GM23248 (cell line): ENCODE results near the gene C2orf49. TPM values are rescaled to one million over a fixed set of nuclear protein-coding genes. Genes with fewer than 3 reads are reported as not detected.

Experiments used
- DNase-seq: peaks from one replicate; pipeline ENCODE4 v3.0.0-alpha.2; 2015
- H2AFZ ChIP-seq: fragments of 200-600 bp; sonication (generic); 2 replicates; pipeline ENCODE4 v1.6.1; 2016; ENCODE audit warnings: antibody characterized with exemption
- H3F3A ChIP-seq: fragments of 200-600 bp; sonication (generic); 2 replicates; pipeline ENCODE4 v1.6.1; 2016; ENCODE audit warnings: mild to moderate bottlenecking, antibody characterized with exemption, mixed run types; ENCODE audit not compliant: insufficient read depth
- H3K27ac ChIP-seq: fragments of 200-600 bp; sonication (generic); 2 replicates; pipeline ENCODE4 v1.5.1; 2016; ENCODE audit warnings: mild to moderate bottlenecking
- H3K27me3 ChIP-seq: fragments of 200-600 bp; sonication (generic); replicated peaks from 2 replicates; pipeline ENCODE4 v1.6.1; 2016; ENCODE audit warnings: mild to moderate bottlenecking; ENCODE audit not compliant: insufficient read depth
- H3K36me3 ChIP-seq: fragments of 200-600 bp; sonication (generic); 2 replicates; pipeline ENCODE4 v1.6.1; 2016; ENCODE audit warnings: low read depth, mild to moderate bottlenecking
- H3K4me1 ChIP-seq: fragments of 200-600 bp; sonication (generic); 2 replicates; pipeline ENCODE4 v1.6.1; 2016; ENCODE audit warnings: mild to moderate bottlenecking; ENCODE audit not compliant: insufficient read depth
- H3K4me2 ChIP-seq: fragments of 200-600 bp; sonication (generic); one replicate; pipeline ENCODE4 v1.6.1; 2016; ENCODE audit warnings: mild to moderate bottlenecking; ENCODE audit not compliant: unreplicated experiment
- H3K4me3 ChIP-seq: fragments of 200-600 bp; sonication (generic); 2 replicates; pipeline ENCODE4 v1.5.1; 2016; ENCODE audit warnings: mild to moderate bottlenecking
- H3K79me2 ChIP-seq: fragments of 200-600 bp; sonication (generic); 2 replicates; pipeline ENCODE4 v1.6.1; 2016; ENCODE audit warnings: mild to moderate bottlenecking; ENCODE audit not compliant: insufficient read depth
- H3K9ac ChIP-seq: fragments of 200-600 bp; sonication (generic); 2 replicates; pipeline ENCODE4 v1.6.1; 2016; ENCODE audit warnings: mild to moderate bottlenecking
- H3K9me2 ChIP-seq: fragments of 200-600 bp; sonication (generic); 2 replicates; pipeline ENCODE4 v1.6.1; 2016; ENCODE audit warnings: mixed run types, mild to moderate bottlenecking, moderate library complexity; ENCODE audit not compliant: insufficient read depth
- H3K9me3 ChIP-seq: fragments of 200-600 bp; sonication (generic); one replicate; pipeline ENCODE4 v1.6.1; 2017; ENCODE audit warnings: low read depth
- H4K20me1 ChIP-seq: fragments of 200-600 bp; sonication (generic); 2 replicates; pipeline ENCODE4 v1.6.0; 2016; ENCODE audit not compliant: insufficient read depth
- EZH2 ChIP-seq: fragments of 200-600 bp; sonication (generic); IDR thresholded peaks from 2 replicates; pipeline ENCODE4 v1.6.1; 2018; ENCODE audit warnings: antibody characterized with exemption, mild to moderate bottlenecking; ENCODE audit not compliant: insufficient read depth, poor library complexity, severe bottlenecking
- EZH2phosphoT487 ChIP-seq: fragments of 200-600 bp; sonication (generic); IDR thresholded peaks from 2 replicates; pipeline ENCODE4 v1.6.1; 2018; ENCODE audit warnings: antibody characterized with exemption, moderate library complexity, mild to moderate bottlenecking, low read depth; ENCODE audit not compliant: insufficient read depth
- WGBS, 2 experiments: methylation state at CpG; one replicate each; pipeline ENCODE4 v1.1.6; 2015 to 2017; ENCODE audit warnings: low lambda C conversion rate in 2 of 2, low coverage in 1 of 2; ENCODE audit errors: missing lambda C conversion rate in 2 of 2; 5-methylcytosine and 5-hydroxymethylcytosine counted together
- in situ Hi-C: fragments of 300-500 bp; cut with MboI; formaldehyde crosslinking; loops from 2 replicates; pipeline ENCODE4 v1.15.0; 2020
- polyA plus RNA-seq: library from polyadenylated mRNA; unstranded; fragments of >200 nt; fragmentation: Nextera tagmentation; extraction: Ambion mirVana; gene quantifications from 2 replicates; pipeline ENCODE4 v1.2.1, GENCODE V29; 2016
- total RNA-seq: library from RNA; depleted of rRNA; stranded (reverse); fragments of >200 nt; shearing (Covaris generic); gene quantifications from 2 replicates; pipeline ENCODE4 v1.2.3, GENCODE V29; 2014

C2orf49 gene
- total and polyA plus RNA-seq, 2 experiments from 2014 or later, result 9.0 to 13.6 TPM

DNA sequence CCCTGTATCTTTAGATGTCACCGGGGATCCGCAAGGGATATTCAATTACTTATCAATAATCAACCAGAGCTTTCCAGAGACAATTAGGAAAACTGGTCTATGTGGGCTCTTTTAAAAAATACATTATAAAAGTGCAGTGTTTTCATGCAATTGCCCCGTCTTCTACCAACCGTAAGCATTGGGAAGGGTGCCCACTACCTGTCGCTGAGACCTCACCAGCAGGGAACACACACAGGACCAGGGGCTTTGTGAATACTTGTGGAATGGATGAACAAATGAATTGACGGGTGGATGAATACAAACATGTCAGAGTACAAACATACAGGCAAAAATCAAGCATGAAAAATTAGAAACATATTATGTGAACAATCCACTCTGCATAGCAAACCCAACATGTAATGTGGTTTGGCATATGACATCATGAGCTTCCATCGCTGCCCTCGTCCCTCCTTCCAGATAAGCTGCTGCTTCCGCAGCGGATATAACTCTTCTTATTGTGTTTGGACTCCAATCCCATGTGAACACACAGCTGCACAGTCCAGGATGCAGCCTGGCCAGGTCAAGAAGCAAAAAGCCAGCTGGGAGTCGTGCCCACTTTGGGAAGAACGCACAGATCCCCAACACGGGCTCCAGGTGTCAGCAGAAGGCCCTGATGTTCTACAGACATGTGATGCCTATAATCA lies 56.2 kb downstream of the C2orf49 start:
- Histone ChIP-seq H3F3A (peaks cover 89% of the 10 kb centered on the region), H2AFZ (no peak overlapping the region), H3K4me2 (peak overlapping the region; percentile 96), H4K20me1 (no peaks in the 10 kb centered on the region), H3K4me1 (peaks cover 79% of the 10 kb centered on the region), H3K9ac (peak overlapping the region; percentile 45), H3K27me3 (no peaks in the 10 kb centered on the region), H3K9me3 (no peaks in the 10 kb centered on the region), H3K36me3 (peaks cover 51% of the 10 kb centered on the region), H3K4me3 (peak overlapping the region; percentile 100), H3K79me2 (peaks cover 95% of the 10 kb centered on the region), H3K9me2 (no peaks in the 10 kb centered on the region), H3K27ac (peak overlapping the region; percentile 98)
- TF ChIP-seq EZH2 (no peak), EZH2phosphoT487 (no peak)
- peak; percentile 73 for DNase-seq
- in situ Hi-C loops, result no loop called here
- 58 to 61% methylated on average over 13 of the region's 13 CpGs for WGBS, 2 experiments

DNA sequence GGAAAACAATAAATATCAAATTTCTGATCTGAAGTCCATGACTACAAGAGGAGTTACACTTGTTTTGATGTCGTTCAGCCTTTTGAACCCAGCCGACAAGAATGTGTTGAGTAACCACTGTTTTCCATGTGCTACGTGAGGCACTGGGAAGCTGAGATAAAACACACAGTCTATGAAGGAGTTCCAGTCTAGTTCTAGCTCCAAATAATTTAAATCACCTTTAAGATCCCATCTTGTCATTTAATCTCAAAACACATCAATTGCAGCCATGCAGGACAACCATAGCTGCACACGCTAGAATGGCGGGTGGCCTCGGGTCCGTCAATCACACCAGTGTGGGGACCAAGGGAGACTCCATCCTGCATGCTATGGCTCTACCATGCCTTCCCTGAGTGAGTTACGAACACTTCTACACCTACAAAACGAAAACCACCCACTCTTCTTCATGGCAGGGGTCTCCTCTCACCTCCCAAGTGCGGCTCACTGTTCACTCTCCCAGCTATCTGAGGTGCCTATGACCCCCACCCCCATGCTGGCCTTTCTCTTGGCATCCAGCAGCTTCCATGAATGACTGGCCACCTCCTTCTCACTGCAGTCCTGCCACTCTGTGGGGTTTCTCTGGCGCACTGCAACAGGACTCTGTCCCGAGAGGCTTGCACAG lies 57.7 kb downstream of the C2orf49 start:
- DNase-seq, result peak; percentile 46
- H3K9me2 ChIP-seq, result no peaks in the 10 kb centered on the region
- 86 to 88% methylated on average over 12 of the region's 12 CpGs for WGBS, 2 experiments
- no peaks in the 10 kb centered on the region for H3K9me3 ChIP-seq
- H2AFZ ChIP-seq, result no peak overlapping the region
- no peaks in the 10 kb centered on the region for H3K27me3 ChIP-seq
- H3K27ac ChIP-seq, result peak overlapping the region; percentile 98
- peak overlapping the region; percentile 96 for H3K4me2 ChIP-seq
- no peaks in the 10 kb centered on the region for H4K20me1 ChIP-seq
- peaks cover 64% of the 10 kb centered on the region for H3K4me1 ChIP-seq
- in situ Hi-C loops, result no loop called here
- H3K9ac ChIP-seq, result peak overlapping the region; percentile 76
- peaks cover 98% of the 10 kb centered on the region for H3K79me2 ChIP-seq
- H3K36me3 ChIP-seq, result peaks cover 45% of the 10 kb centered on the region
- peak overlapping the region; percentile 100 for H3K4me3 ChIP-seq
- TF ChIP-seq EZH2phosphoT487, result no peak
- no peak for TF ChIP-seq EZH2
- peaks cover 73% of the 10 kb centered on the region for H3F3A ChIP-seq

DNA sequence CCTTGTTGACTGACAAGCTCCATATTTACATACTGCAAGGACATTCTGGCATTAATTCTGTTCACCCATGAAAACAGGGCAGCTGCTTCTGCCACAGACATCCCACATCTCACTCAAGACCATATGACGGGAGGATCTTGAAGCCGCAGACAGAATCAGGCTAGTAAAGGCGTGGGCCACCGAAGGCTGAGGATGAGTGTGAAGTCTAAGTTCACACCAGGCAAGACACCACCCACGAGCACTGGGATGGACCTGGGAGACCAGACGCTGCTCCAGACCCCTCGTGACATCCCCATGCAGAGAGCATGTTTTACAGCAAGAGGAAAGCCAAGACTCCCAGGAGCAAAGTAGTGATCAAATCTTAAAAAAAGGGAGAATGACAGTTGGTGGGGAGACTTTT lies 58.4 kb downstream of the C2orf49 start:
- no peak for TF ChIP-seq EZH2phosphoT487
- no peak for TF ChIP-seq EZH2
- H3K79me2 ChIP-seq, result peaks cover 96% of the 10 kb centered on the region
- peaks cover 67% of the 10 kb centered on the region for H3F3A ChIP-seq
- 76 to 78% methylated on average over 7 of the region's 7 CpGs for WGBS, 2 experiments
- H3K4me2 ChIP-seq, result peak overlapping the region; percentile 96
- no peaks in the 10 kb centered on the region for H3K9me3 ChIP-seq
- no peaks in the 10 kb centered on the region for H4K20me1 ChIP-seq
- H3K27me3 ChIP-seq, result no peaks in the 10 kb centered on the region
- peak overlapping the region; percentile 76 for H3K9ac ChIP-seq
- in situ Hi-C loops, result no loop called here
- H3K4me3 ChIP-seq, result peak overlapping the region; percentile 100
- H3K36me3 ChIP-seq, result peaks cover 45% of the 10 kb centered on the region
- DNase-seq, result no peak
- H3K27ac ChIP-seq, result peak overlapping the region; percentile 98
- peaks cover 58% of the 10 kb centered on the region for H3K4me1 ChIP-seq
- H3K9me2 ChIP-seq, result no peaks in the 10 kb centered on the region
- H2AFZ ChIP-seq, result no peak overlapping the region

DNA sequence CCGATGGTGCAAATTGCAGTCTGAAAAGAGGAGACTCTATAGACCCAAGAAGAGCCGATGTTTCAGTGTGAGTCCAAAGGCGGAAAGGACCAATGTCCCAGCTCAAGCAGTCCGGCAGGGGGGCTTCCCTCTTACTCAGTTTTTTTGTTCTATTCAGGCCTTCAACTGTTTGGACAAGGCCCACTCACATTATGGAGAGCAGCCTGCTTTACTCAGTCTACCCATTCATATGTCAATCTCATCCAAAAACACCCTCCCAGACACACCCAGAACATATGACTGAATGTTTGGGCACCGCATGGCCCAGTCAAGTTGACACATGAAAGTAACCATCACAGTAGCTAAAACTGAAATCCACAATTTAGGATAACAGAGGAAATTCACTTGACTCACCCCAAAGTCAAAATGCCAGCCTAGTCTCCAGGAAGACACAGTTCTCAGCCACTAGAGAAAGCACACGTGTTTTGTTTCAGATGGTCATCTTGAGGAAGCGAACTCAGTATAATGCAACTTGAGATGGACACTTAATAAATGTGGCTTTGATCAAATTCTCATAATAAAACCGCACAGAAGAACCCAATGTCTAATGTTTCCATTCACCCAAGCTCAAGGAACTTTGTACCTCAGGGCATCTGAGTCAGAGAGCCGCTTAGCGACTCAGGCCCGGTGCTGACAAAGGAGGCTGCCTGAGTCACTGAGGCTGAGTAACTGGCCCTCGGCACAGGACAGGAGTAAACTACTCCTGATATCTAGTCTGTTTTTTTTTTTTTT lies 59.1 kb downstream of the C2orf49 start:
- peak overlapping the region; percentile 100 for H3K9ac ChIP-seq
- in situ Hi-C loops, result no loop called here
- no peaks in the 10 kb centered on the region for H4K20me1 ChIP-seq
- no peak overlapping the region for H2AFZ ChIP-seq
- no peak for TF ChIP-seq EZH2
- 0 out of 2 replicates have a peak, but pooled peaks have one; percentile 78 for TF ChIP-seq EZH2phosphoT487
- H3K9me3 ChIP-seq, result no peaks in the 10 kb centered on the region
- H3F3A ChIP-seq, result peaks cover 66% of the 10 kb centered on the region
- no peaks in the 10 kb centered on the region for H3K27me3 ChIP-seq
- H3K36me3 ChIP-seq, result peaks cover 45% of the 10 kb centered on the region
- H3K4me1 ChIP-seq, result peaks cover 50% of the 10 kb centered on the region
- H3K4me2 ChIP-seq, result peak overlapping the region; percentile 96
- H3K4me3 ChIP-seq, result peak overlapping the region; percentile 100
- peak; percentile 100 for DNase-seq
- peak overlapping the region; percentile 98 for H3K27ac ChIP-seq
- H3K9me2 ChIP-seq, result no peaks in the 10 kb centered on the region
- 31% methylated on average over 12 of the region's 12 CpGs for WGBS, 2 experiments
- H3K79me2 ChIP-seq, result peaks cover 92% of the 10 kb centered on the region
